NCI-H345 (cell line): ENCODE measurements around the gene ADCY3.

Experiments
- DNase-seq: peaks from one replicate; lab custom pipeline; 2025; lab: John Stamatoyannopoulos, UW

Gene ADCY3

DNA sequence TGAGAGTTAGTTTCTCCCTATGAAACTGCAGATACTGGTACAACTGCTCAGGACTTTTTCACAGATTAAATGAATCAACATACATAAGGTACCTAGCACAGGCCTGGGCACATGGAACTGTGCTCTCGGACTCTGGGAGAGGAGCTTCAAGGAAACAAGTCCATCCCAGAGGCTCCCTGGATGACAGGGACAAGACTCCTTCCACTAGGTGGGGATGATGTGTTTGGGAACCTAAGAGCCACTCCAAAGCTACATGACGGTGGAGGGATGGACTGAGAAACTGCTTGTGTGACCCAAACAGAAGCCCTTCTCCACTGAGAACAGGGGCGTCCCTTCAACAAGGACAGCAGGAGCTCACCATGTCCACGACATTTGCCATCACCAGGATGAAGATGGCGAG lies 89.7 kb downstream of the ADCY3 start:
- no peak for DNase-seq

DNA sequence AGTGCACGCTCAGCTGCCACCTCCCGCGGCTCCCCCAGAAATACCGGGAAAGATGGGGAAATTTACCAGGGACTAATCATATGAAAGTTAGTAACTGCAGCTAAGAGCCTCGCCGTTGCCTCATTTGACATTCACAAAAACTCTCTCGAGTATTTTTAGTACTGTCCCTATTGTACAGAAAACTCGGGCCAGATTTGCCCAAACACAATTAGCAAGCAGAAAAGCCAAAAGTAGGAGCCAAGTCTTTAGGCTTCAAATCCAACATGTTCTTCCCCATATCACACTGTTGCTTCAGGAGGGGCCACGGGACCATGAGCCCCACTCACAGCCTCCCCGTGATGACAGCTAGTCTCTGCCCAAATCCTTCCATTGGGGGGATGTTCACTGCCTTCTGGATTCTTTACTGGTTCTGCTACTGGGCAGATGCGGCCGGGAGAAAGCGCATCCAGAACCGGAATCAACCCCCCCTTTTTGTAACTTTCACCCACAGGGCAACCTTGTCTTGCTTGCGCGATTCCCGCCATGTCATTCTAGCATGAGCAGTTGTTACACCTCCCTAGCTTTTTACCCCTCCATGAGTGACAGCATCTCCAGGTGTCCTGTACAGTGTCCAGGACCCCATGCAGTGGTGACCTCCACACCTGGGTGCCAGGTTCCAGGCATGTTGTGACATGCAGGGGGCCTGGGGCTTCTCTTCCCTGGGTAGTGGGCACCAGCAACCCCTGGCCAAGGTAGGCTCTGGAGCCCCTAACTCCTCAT lies 91.6 kb downstream of the ADCY3 start:
- no peak for DNase-seq

DNA sequence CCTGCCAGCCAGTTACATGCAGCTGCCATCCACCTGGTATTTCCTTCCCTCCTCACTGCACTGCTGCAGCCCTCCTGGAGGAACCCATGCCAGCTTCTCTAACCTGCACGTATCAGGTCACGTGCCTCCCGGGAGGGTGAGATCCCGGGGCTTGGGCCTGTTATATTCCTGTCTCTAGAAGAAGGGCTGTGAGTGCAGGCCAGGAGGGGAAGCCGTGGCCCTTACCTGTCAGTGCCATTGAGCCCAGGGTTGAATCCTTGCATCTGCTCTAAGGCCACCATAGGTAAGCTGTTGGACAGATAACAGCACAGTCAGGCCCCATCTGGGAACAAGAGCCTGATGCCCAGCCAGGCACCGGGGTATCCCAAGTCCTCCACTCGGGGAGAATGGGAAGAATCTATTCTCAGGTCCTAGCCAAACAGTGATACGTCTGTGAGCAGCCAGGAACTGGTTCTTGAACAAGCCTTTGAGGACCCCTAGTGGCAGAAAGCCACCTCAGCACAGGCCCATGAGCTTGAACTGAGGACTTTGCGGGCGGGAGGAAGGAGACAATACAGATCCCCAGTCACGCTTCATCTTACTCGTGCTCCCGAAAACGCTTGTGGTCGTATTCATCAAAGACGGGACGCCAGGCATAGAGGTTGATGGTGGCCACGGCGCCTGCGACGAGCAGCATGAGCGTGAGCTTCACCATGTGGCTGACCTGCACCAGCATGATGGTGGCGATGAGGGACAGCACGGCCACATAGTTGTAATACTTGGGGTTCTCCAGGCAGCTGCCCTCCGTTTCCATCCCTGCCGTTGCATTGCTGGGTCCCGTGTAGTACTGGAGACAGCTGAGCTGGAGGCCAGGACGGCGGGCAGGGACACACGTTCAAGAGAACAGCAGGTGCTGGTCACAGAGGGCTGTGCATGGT lies 92.5 kb downstream of the ADCY3 start:
- DNase-seq, result peak; percentile 79

DNA sequence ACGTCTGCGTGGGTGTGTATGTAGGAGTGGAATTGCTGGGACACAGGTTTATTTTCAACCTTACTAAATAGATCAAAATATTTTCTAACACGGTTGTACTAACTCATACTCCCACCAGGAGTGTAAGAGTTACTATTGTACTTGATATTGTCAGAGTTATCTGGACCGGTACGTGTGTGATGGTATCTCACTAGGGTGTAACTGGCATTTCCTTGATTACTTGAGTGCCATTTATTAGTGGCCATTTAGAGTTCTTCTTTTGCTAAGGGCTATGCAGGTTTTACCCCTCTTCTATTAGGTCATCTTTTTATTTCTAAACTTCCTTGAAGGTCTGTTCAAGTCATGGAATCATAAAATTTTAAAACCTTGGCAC lies 93.3 kb downstream of the ADCY3 start:
- DNase-seq, result no peak

DNA sequence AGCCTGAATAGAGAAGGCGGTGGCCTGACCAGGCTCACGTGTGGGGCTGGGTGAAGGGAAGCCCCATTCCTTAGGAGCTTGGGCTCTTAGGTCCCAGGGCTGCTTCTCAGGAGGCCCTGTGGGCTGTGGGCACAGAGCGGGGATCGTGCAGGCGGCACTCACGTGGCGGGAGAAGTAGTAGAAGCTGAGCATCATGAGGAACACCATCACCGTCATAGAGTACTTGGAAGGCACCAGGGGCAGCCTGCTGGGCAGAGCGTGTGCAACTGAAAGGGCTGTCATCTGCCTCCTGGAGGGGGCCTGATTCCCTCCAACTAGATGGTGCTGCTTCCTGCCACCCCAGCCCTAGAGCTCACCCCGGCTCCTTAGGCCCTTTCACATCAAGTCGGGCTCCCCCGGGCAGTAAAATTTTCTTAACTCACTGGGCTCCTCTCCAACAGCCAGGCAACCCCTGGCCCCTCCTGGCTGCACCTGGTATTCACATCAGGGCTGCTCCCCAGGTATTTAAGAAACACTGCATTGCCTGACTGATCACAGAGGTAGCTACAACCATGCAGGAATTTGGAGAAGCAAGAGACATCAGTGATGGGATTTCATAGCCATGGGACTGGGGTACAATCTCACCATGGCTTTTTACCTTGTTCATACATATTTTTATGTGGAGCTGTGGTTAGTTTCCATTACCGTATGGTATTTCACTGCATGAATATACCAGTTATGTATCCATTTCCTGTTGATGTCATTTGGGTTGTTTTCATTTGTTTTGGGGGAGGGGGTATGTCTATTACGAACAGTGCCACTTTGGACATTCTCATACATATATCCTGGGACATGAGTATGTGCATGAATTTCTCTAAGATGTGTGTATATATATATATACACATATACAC lies 93.9 kb downstream of the ADCY3 start:
- DNase-seq, result no peak

DNA sequence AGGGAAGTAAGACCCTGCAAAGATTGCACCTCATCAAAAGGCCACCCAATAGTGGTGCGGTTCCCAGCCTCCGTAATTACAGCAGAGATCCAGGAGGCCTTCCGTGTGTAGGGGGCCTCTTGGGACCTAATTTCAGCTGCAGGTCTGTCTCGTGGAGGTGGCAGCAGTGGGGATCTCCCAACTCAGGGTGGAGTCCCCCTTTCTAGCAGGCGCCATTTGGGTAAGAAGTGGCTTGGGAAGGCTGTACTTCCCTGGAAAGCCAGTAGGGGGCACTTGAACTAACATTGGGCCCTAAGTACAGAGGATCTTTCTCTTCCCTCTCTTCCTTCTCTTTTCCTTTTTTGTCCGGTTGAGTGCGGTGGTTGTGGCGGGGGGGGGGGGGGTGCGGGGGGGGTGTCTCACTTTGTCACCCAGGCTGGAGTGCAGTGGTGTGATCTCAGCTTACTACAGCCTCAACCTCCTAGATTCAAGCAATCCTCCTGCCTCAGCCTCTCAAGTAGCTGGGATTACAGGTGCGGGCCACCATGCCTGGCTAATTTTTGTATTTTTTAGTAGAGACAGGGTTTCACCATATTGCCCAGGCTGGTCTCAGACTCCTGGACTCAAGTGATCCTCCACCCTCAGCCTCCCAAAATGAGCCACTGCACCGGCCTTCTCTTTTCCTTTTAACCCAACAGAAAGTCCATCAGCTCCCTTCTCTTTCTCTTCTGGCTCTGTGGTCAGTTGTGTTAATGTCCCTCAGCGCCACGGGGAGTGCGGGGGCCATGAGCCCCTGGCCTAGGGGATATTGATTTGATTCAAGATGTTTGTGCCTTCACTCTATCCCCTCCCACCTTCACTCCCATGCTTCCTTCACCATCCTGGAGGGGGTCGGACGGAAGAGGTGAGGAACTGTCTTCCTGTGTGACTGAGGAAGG lies 94.8 kb downstream of the ADCY3 start:
- DNase-seq, result peak; percentile 18

DNA sequence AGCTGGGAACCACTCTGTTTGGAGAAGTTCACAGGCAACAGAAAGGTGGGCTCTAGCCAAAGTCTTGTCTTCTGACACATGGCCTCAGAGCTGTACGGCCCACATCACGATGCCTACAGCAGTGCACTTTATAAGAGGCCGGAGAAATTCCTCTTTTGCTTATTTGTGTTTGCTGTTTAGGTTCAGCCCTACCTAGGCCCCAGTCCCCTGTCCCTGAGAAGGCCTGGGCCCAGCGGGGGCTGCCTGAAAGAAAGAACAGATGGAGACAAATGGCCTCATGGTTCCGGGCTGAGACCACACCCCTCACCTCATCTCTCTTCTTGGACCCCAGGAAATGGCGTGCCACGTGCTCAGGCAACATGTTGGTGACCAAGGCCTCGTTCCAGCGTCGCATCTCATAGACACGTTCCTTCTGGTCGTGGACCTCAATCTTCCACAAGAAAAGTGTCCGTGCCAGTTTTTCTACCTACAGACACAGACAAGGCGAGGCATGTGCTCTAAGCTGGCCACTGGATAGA lies 95.9 kb downstream of the ADCY3 start:
- DNase-seq, result no peak

DNA sequence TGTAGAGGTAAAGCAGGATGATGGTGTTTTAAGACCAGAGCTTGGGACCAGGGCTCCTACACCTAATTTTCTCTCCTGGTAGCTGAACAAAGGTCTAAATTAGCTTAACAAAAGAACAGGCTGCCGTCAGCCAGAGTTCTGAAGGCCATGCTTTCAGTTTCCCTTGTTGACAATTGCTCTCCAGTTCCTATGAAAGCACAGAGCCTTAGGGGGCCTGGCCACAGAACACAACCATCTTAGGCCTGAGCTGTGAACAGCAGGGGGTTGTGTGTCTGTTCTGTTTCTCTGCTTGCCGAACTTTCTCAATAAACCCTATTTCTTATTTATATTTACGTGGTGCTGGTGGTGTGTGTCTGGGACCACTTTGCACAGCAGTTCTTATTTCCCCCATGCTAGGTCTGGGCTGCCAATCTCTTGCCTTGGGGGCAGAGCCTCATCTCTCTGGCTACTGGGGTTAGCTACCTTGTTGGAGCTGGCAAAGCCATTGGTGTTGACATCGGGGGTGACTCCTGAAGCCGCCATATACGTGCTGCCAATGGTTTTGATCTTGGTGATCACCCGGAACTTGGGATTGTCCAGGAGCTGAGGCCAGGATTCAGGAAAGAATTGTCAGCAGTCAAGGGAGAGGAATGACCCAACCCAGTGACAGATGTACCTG lies 97.9 kb downstream of the ADCY3 start:
- peak; percentile 90 for DNase-seq

DNA sequence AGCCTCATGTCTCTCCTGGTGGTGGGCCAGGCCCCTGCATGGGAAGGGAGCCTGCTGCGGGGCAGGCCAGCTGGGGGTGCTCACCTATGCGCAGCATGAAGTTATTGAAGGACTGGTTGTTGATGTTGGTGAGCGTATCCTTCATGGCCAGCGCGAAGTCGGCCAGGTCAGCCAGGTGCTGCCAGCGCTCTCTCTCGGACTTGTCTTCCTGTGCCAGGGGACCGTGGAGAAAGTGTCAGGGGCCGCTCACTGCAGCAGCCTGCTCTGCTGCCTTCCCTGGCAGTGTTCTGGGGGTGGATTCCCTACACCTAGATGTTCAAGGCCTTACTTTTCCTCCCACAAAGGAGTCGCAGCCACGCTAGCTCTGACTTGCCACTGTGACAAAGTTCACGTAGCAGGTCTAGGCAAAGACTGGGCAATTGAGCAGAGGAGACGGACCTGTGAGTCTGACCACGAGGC lies 98.6 kb downstream of the ADCY3 start:
- DNase-seq, result no peak

DNA sequence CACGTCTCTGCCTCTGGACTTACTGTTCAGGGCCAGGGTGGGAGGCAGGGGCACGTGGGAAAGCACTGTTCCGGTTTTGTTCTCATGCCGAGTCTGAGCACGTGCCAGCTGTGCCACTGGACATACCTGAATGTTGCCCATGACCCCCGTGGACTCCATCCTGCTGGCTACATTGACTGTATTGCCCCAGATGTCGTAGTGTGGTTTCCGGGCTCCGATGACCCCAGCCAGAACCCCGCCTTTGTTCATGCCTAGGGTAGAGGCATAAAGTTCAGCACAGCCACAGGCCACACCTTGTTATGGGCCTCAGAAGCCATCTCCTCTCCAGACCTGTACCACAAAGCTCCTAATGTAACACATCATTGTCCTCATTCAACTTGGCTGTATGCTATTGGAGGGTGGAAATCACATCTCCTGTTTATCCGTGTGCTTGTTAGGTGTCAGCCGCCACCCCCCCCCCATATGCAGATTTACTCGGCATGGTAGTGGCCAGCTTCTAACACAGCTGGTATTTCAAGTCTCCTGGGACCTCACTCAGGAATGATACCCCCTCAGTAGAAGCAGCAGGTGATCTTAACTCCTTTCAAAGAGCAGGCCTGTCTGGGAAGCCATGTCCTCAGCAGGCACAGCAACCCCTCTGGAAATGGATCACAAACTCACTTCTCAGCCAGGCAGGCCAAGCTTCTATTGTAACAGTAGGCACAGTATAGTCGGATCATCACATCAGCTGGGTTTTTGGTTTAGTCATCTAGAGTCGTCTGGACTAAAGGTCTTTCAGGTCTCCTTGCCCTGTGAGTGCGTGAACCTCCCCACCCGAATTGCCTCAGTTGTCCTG lies 99.2 kb downstream of the ADCY3 start:
- DNase-seq, result no peak

DNA sequence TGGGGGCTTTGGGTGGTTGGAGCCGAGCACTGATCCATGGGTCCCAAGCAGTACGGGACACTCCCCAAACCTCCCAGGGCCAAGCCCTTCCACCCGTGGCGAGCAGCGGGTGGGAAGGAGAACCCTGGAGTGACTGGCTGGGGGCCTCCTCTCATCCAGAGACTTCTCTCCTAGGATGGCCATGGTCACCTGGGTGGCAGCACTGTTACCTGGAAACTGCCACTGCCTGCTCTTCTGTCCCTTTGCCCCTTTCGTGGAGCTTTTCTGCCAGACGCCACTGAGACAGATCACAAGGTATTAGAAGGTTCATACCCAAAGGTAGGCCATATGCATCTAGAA lies 99.9 kb downstream of the ADCY3 start:
- no peak for DNase-seq

DNA sequence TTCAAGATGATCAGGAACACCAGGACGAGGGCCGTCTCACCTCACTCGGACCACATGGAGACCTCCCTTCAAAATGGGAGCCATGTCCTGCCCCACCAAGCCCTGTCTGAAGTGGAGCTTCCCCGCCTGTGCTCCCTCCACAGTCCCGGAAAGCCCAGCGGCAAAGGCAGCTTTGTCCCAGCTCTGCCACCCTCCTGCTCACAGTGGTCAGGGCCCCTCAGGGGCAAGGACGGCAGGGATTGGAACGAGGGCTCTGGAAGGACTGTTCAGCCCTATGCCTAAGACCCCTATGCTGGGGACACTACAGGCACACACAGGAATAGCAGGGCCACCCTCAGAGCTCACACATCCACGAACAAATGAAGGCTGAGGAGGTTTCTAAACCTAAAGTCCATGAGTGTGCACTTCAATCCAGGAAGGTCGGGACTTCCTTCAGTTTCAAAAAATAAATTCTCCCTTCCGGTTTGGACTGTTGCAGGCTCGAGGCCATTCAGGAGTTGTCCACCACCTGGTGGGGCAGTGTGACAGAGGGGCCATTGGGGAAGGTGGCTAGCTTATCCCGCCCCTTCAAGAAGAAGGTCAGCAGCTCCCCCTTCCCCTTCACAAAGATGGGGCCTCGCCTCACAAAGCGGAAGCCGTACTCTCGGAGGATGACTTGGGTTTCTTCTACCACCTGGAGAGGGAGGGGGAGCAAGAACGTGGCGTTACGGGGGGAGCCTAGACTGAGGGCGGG lies 100.4 kb downstream of the ADCY3 start:
- no peak for DNase-seq

DNA sequence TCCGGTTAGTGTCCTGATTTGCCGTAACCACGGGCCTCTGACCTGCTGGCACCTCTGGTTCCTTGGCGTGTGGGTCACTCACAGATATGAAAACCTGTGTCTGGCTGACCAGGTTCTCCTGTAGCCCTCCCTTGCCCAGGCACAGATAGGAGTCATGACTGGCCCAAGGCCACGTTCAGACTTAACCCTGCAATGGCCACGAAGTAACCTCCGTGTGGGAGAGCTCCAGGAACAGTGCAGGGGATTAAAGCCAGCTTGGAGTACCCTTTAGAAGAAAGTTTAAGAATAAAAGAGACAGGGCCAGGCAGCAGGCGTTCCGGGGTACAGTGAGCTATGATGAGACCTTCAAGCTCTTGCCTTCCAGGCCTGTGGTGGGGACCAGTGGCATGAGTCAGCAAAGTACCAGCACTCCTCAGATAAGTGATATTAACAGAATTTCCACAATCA lies 101.3 kb downstream of the ADCY3 start:
- DNase-seq, result no peak

DNA sequence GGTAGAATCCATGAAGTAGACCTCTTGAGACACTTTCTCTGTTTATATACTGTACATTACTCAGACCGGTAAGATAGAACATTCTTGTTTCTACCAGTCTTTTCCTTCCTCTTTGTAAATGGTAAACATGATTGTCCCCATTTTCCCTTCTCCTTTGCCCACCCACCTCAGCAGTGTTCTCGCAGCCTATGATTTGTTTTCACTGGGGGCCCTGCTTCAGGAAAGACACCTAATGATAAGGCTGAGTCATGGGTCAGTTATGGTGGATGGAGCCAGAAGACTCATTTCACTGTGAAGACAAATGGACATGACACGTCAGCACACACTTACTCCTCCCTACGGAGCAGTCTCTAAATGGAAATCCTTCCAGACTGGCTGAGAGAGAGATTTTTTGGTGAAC lies 103.2 kb downstream of the ADCY3 start:
- DNase-seq, result no peak

DNA sequence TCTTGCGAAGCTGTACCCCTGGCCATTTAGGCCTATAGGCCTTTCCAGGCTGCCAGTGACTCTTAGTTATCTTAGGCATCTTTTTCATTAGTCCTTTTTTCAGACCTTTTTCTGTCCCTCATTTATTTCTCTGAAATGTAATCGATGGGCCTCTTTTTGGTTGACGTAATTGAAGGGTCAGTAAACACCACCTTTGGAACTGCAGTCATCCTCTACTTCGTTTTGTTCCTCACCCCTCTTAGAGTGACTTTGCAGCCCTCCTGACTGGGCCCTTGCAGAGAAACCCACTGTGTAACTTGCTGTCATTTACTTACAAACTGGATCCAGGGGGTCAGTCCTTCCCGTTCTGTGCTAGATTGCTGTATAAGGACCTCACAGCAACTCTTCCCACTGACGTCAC lies 103.6 kb downstream of the ADCY3 start:
- no peak for DNase-seq

DNA sequence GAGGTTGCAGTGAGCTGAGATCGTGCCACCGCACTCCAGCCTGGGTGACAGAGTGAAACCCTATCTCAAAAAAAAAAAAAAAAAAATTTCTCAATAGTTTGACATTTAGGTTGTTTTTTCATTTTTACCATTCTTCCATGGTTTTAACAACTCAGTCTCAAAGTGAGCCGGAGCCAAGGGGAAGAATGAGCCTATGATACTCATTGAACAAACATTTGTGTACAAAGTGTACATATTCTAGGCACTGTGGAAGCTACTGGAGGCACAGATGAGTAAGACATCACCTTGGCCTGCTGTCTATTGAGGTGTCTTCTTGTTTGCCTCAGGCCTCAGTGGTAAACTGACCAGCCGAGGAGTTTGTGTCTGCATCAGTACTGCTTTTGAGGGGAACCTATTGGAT lies 104.9 kb downstream of the ADCY3 start:
- DNase-seq, result no peak

DNA sequence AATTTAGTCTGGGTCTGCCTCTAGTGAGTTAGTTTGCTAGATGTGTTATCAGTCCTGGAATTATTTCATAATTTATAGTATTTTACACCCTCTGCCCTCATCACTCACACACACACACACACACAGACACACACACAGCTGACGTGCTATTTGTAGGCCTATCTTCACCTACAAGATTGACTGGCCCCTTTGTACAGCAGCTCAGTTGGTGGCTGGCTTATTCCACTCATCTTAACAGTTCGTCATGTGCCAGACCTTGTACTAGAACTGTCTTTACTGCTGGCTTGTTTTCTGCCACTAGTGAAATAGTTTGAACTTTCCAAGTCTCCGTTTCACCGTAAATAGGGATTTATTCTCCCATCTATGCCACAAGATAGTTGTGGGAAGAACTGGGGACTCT lies 105.5 kb downstream of the ADCY3 start:
- no peak for DNase-seq

DNA sequence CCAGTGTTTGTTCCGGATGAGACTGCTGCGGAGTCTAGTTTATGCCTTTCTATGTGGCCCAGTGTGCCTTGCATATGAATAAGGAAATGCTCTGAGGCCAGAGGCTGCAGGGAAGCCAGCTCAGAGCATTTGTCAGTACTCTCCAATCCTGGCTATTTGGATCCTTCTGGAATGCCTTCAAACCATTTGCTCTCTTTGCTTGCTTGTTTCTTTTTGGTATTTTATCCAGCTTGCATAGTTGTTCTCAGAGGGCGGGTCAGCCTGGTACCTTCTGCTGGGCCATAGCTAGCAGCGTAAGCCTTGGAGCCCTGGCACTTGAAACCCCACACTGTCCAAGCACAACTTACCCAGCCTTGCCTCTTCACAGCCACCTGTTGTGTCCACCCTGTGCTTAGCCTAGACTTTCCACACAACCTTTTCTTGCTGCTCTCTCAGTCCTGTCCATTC lies 106.3 kb downstream of the ADCY3 start:
- DNase-seq, result no peak
